Fibroblast of lung (primary cell): ENCODE data around the gene ZNF503. TPM values are rescaled to one million over a fixed set of nuclear protein-coding genes. Genes with fewer than 3 reads are reported as not detected.
A peak's percentile ranks its signal among the peaks of the same experiment; 100 is the strongest.

Source experiments
- DNase-seq, 2 donors: peaks; one replicate each; pipeline versions ENCODE4 v3.0.0 to v3.0.0-alpha.2; 2010; ENCODE audit warnings: low read depth in 2 of 2
- H2AFZ ChIP-seq: 2 replicates; pipeline ENCODE4 v1.5.1; 2012; ENCODE audit warnings: low read length, control low read depth, inconsistent platforms
- H3K27ac ChIP-seq: 2 replicates; pipeline ENCODE4 v1.5.1; 2011; ENCODE audit warnings: low read length, control low read depth; ENCODE audit not compliant: insufficient read depth
- H3K27me3 ChIP-seq: 2 replicates; pipeline ENCODE4 v1.5.1; 2011; ENCODE audit warnings: mild to moderate bottlenecking, low read length; ENCODE audit not compliant: control insufficient read depth, insufficient read depth
- H3K36me3 ChIP-seq: 2 replicates; pipeline ENCODE4 v1.5.1; 2011; ENCODE audit warnings: low read length; ENCODE audit not compliant: control insufficient read depth, insufficient read depth
- H3K4me1 ChIP-seq: 2 replicates; pipeline ENCODE4 v1.5.1; 2011; ENCODE audit warnings: low read length; ENCODE audit not compliant: control insufficient read depth, insufficient read depth; ENCODE audit errors: extremely low read depth
- H3K4me2 ChIP-seq: 2 replicates; pipeline ENCODE4 v1.5.1; 2011; ENCODE audit warnings: low read length, control low read depth; ENCODE audit not compliant: insufficient read depth; ENCODE audit errors: extremely low read depth
- H3K4me3 ChIP-seq, 4 experiments: fragments of 200-600 bp in 1 of 4; sonication (generic) in 1 of 4; replicated peaks in 1 of 4; 2 replicates each; pipeline ENCODE4 v1.5.1; 2011 to 2016; ENCODE audit warnings: low read length in 4 of 4, low read depth in 3 of 4, mild to moderate bottlenecking in 3 of 4, control low read depth in 2 of 4, inconsistent platforms in 1 of 4, mixed read lengths in 1 of 4; ENCODE audit not compliant: insufficient read depth in 1 of 4; ENCODE audit errors: control extremely low read depth in 1 of 4
- H3K79me2 ChIP-seq: 2 replicates; pipeline ENCODE4 v1.5.1; 2012; ENCODE audit warnings: mild to moderate bottlenecking, low read length, inconsistent platforms; ENCODE audit not compliant: control insufficient read depth, insufficient read depth
- H3K9ac ChIP-seq: 2 replicates; pipeline ENCODE4 v1.5.1; 2011; ENCODE audit warnings: mild to moderate bottlenecking, low read length, control low read depth; ENCODE audit not compliant: insufficient read depth
- H3K9me3 ChIP-seq: 2 replicates; pipeline ENCODE4 v1.5.1; 2012; ENCODE audit warnings: low read depth, low read length; ENCODE audit not compliant: control insufficient read depth, insufficient read depth
- H4K20me1 ChIP-seq: 2 replicates; pipeline ENCODE4 v1.5.1; 2011; ENCODE audit warnings: low read length; ENCODE audit not compliant: control insufficient read depth, insufficient read depth; ENCODE audit errors: extremely low read depth
- EZH2 ChIP-seq: IDR thresholded peaks from 2 replicates; pipeline ENCODE4 v1.5.1; 2012; ENCODE audit warnings: low read length, control low read depth, mild to moderate bottlenecking; ENCODE audit errors: missing control alignments
- polyA plus RNA-seq, 2 donors: library from polyadenylated mRNA; depleted of rRNA in 1 of 2; stranded (reverse) in 1 of 2; unstranded in 1 of 2; fragments of >200 nt; gene quantifications; 2 replicates each; pipeline ENCODE4 v1.2.1, GENCODE V29; 2011 to 2012; ENCODE audit warnings: missing spikeins in 1 of 2
- total RNA-seq: library from RNA; depleted of rRNA; stranded (reverse); fragments of >200 nt; gene quantifications from 2 replicates; pipeline ENCODE4 v1.2.1, GENCODE V29; 2014
- TF ChIP-seq, protein P1 (sequence below), 2 donors: IDR thresholded peaks in 1 of 2; conservative IDR thresholded peaks in 1 of 2; 1 replicate in 1 of 2; 2 replicates in 1 of 2; pipeline ENCODE4 v1.5.1; 2011 to 2012; ENCODE audit warnings: low read length in 2 of 2, control low read depth in 1 of 2, inconsistent platforms in 1 of 2, low read depth in 1 of 2, mild to moderate bottlenecking in 1 of 2

The ZNF503 gene
- total and polyA plus RNA-seq, 2 donors (not counting 1 experiment from before 2014, with no cell fraction given): 4.9 to 7.1 TPM

DNA sequence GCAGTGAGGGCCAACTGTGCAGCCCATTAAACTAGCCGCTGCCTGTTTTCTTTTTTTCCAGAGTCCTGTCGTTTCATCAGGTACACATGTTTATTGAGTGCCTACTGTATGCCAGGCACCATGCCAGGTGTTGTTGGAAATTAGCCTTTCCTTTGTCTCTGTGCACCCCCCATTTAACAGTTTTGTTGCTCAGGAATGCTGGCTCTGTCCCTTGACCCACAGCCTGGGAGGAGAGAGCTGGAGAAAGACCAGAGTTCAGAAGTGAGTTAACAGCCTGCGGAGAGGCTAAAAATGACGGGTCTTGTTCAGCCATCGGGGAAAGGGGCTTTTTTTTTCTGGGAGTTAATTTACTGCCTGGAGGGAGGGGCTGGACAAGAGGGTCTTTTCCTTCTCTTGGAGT is 31.2 kb upstream of the ZNF503 start:
- no peaks in the 10 kb centered on the region for H3K36me3 ChIP-seq
- H3K79me2 ChIP-seq: no peaks in the 10 kb centered on the region
- H3K4me2 ChIP-seq: no peak overlapping the region
- no peaks in the 10 kb centered on the region for H4K20me1 ChIP-seq
- H3K4me3 ChIP-seq: no peak overlapping the region
- DNase-seq: no peak
- H3K9ac ChIP-seq: no peak overlapping the region
- TF ChIP-seq, protein P1, sequence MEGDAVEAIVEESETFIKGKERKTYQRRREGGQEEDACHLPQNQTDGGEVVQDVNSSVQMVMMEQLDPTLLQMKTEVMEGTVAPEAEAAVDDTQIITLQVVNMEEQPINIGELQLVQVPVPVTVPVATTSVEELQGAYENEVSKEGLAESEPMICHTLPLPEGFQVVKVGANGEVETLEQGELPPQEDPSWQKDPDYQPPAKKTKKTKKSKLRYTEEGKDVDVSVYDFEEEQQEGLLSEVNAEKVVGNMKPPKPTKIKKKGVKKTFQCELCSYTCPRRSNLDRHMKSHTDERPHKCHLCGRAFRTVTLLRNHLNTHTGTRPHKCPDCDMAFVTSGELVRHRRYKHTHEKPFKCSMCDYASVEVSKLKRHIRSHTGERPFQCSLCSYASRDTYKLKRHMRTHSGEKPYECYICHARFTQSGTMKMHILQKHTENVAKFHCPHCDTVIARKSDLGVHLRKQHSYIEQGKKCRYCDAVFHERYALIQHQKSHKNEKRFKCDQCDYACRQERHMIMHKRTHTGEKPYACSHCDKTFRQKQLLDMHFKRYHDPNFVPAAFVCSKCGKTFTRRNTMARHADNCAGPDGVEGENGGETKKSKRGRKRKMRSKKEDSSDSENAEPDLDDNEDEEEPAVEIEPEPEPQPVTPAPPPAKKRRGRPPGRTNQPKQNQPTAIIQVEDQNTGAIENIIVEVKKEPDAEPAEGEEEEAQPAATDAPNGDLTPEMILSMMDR (conservative IDR thresholded peaks at IDR 0.05 in 1 of 2, IDR thresholded peaks at IDR 0.05 in 1 of 2; ENCODE audit: low read depth in 1 of 2, low read length in 2 of 2): no peak
- TF ChIP-seq EZH2: no peak
- no peak overlapping the region for H2AFZ ChIP-seq
- H3K4me1 ChIP-seq: peaks cover 5% of the 10 kb centered on the region
- H3K9me3 ChIP-seq: no peaks in the 10 kb centered on the region
- H3K27me3 ChIP-seq: peaks cover 3% of the 10 kb centered on the region
- H3K27ac ChIP-seq: no peak overlapping the region

DNA sequence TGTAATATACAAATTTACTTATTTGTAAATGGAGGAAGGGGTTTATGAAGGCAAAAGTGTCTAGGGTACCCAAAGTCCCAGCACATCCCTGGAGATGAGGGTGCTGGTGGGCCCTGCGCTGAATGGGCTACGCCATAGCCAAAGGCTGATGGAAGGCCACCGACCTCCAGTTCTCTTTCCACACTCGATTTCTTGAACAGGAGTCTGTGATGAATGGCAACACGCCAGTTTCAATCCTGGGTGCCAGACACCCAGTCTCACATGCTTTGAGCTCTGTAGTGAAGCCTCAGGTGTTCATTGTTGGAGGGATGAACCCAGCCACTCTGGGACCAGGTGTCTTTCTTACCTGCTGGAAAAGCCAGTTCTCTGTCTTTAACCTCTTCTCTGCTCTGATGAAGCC is 30.6 kb upstream of the ZNF503 start:
- H3K9me3 ChIP-seq: no peaks in the 10 kb centered on the region
- H3K27me3 ChIP-seq: peaks cover 3% of the 10 kb centered on the region
- no peak overlapping the region for H3K4me2 ChIP-seq
- H3K79me2 ChIP-seq: no peaks in the 10 kb centered on the region
- H3K36me3 ChIP-seq: no peaks in the 10 kb centered on the region
- peaks cover 5% of the 10 kb centered on the region for H3K4me1 ChIP-seq
- no peak for DNase-seq
- no peak overlapping the region for H3K27ac ChIP-seq
- TF ChIP-seq, protein P1 (conservative IDR thresholded peaks at IDR 0.05 in 1 of 2, IDR thresholded peaks at IDR 0.05 in 1 of 2; ENCODE audit: low read depth in 1 of 2, low read length in 2 of 2): no peak
- TF ChIP-seq EZH2: no peak
- H2AFZ ChIP-seq: no peak overlapping the region
- no peaks in the 10 kb centered on the region for H4K20me1 ChIP-seq
- H3K9ac ChIP-seq: no peak overlapping the region
- H3K4me3 ChIP-seq: no peak overlapping the region

DNA sequence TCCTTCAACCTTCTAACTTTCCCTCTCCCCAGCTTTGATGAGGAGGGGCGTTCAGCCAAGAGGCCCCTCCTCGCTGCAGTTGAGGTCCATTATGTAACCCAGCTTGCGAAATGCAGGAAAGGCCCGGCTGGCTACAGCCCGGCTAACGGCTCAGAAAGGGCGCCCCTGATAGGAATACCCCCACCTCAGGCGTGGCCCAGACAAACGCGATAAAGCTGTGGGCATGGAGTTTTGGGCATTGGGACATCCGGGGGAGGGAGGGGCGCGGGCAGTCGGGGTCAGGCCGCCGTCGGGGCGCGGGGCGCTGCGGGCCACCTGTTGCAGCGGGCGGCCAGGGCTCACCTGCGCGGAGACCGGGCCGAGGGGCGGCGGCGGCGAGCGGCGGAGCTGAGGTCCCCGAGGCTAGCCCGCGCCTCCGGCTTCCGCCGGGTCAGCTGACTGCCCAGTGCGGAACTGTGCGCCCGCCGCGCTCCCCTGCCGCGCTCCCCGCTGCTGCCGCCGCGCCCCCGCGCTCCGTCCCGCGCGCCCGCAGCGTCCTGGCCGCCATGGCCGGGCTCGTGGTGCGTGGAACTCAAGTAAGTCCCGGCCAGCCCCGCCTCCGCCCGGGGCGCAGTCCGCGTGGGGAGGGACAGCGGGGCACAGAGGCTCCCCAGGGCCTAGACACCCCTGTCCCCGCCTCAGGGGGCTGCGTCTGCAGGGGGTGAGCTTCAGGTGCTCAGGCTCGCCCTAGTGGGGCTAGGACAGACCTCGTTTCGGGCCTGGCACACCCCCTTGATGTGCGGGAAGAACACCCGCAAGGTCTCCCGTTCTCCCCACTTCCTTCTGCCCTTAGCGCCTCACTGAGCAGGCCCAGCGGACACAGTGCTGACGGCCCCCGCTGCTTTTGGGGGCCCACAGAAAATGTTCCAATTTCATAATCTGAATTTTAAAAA is 29.9 kb upstream of the ZNF503 start, which contains the start of gene LRMDA:
Gene LRMDA (plus strand): TSS at position 445 of the 932 bp plus-strand sequence.
- H3K4me2 ChIP-seq: peak within 1 kb of the TSS; percentile 32
- peak within 1 kb of the TSS; percentile 4 for H2AFZ ChIP-seq
- no peak within 1 kb of the TSS for H3K27ac ChIP-seq
- peak within 1 kb of the TSS; percentile 21 for H3K9ac ChIP-seq
- H3K27me3 ChIP-seq: peaks cover 3% of the 10 kb centered on the region
- no peaks in the 10 kb centered on the region for H3K9me3 ChIP-seq
- DNase-seq: no peak
- peaks cover 5% of the 10 kb centered on the region for H3K4me1 ChIP-seq
- TF ChIP-seq, protein P1 (conservative IDR thresholded peaks at IDR 0.05 in 1 of 2, IDR thresholded peaks at IDR 0.05 in 1 of 2; ENCODE audit: low read depth in 1 of 2, low read length in 2 of 2): no peak
- TF ChIP-seq EZH2: peak; percentile 24
- H3K4me3 ChIP-seq: peak within 1 kb of the TSS in 3 of 4 experiments; percentile 4 to 46 (median 42)
- H3K79me2 ChIP-seq: no peaks in the 10 kb centered on the region
- H3K36me3 ChIP-seq: no peaks in the 10 kb centered on the region
- H4K20me1 ChIP-seq: no peaks in the 10 kb centered on the region
